ENCODE data around the gene VAC14.
"Not testable (repeated sequence)": the region's sequence is repeated elsewhere in the genome, so short reads cannot be mapped to it uniquely, and the experiment has no call there.

Gene VAC14

GRCh38 chr16:70745536-70746025 lies 55.4 kb downstream of the VAC14 start:
- no peak for DNase-seq

- no peak for DNase-seq
Measured at GRCh38 chr16:70744366-70744765, 56.6 kb downstream of the VAC14 start.

- DNase-seq, result no peak
Measured at GRCh38 chr16:70743791-70744190, 57.2 kb downstream of the VAC14 start.

- not testable (repeated sequence) for DNase-seq
Measured at GRCh38 chr16:70742967-70743366, 58.0 kb downstream of the VAC14 start.

- DNase-seq, result no peak
Measured at GRCh38 chr16:70741783-70742125, 59.2 kb downstream of the VAC14 start.

- DNase-seq, result no peak
Measured at GRCh38 chr16:70740914-70741782, 59.8 kb downstream of the VAC14 start.

GRCh38 chr16:70740174-70740913 lies 60.6 kb downstream of the VAC14 start:
- no peak for DNase-seq

GRCh38 chr16:70739389-70739788 lies 61.6 kb downstream of the VAC14 start:
- no peak for DNase-seq

- peak in 19 of 56 donors; percentile 8 to 60 (median 29) for DNase-seq
Measured at GRCh38 chr16:70738083-70738977, 62.6 kb downstream of the VAC14 start.

- DNase-seq, result peak in 17 of 56 donors; percentile 14 to 53 (median 26)
Measured at GRCh38 chr16:70737377-70738082, 63.4 kb downstream of the VAC14 start.

- no peak for DNase-seq
Measured at GRCh38 chr16:70736465-70737376, 64.2 kb downstream of the VAC14 start.

- no peak for DNase-seq
Measured at GRCh38 chr16:70735141-70735979, 65.6 kb downstream of the VAC14 start.

GRCh38 chr16:70734522-70735095 lies 66.3 kb downstream of the VAC14 start:
- no peak for DNase-seq

- DNase-seq, result peak in 18 of 56 donors; percentile 10 to 55 (median 20)
Measured at GRCh38 chr16:70730944-70731343, 70.0 kb downstream of the VAC14 start.

- peak in 34 of 56 donors; percentile 13 to 66 (median 32) for DNase-seq
Measured at GRCh38 chr16:70730031-70730430, 70.9 kb downstream of the VAC14 start.

GRCh38 chr16:70729292-70729691 lies 71.7 kb downstream of the VAC14 start:
- DNase-seq, result no peak

GRCh38 chr16:70728150-70728549 lies 72.8 kb downstream of the VAC14 start:
- DNase-seq, result no peak

- no peak for DNase-seq
Measured at GRCh38 chr16:70726892-70727361, 74.0 kb downstream of the VAC14 start.
